GM12873 (cell line): Measurements from ENCODE around the gene MECR.

Experiments used
- CTCF ChIP-seq: IDR thresholded peaks from 2 replicates; pipeline ENCODE4 v1.5.1; 2012; ENCODE audit warnings: low read depth, mild to moderate bottlenecking, moderate library complexity, low read length, control low read depth; ENCODE audit not compliant: insufficient read depth; ENCODE audit errors: missing control alignments

MECR gene

GRCh38 chr1:29253180-29253579 lies 22.4 kb upstream of the MECR start:
- TF ChIP-seq CTCF: no peak

DNA sequence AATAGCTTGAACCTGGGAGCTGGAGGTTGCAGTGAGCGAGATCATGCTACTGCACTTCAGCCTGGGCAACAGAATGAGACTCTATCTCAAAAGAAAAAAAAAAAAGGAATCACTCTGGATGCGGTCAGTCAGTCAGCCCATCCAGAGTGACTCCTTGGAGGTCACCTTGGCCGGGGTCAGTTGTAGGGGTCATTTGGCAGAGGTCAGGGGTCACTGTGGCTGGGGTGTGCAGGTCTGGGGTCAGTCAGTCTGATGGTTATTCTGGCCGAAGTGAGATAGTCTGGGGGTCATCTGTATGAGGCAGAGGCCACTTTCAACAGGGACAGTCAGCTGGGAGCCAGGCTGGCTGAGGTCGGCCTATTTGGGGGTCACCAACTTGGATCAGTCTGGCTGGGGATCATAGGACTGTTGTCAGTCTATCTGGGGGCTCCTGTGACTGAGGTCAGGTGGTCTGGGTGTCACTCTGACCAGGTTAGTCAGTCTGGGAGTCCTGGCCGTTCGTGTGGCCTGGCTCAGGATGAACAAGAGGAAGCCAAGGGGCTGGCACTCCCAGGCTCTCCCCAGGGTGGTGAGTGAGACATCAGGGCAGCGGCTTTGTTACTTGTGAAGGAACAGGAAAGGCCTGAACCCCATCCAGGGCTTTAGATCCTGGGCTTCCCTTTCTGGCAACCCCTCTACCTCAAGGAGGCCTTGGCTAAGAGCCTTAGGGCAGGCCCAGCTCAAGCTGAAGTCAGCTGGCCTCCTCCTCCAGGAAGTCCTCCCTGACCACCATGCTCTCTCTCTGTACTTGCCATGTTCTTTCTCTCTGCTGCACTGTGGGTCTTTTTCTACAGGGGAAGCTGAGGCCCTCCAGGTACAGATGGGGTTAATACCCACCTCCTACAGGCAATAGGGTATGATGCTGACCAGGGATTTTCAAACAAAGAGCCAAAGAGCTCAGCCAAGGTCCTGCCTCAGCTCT lies 20.7 kb upstream of the MECR start:
- no peak for TF ChIP-seq CTCF

DNA sequence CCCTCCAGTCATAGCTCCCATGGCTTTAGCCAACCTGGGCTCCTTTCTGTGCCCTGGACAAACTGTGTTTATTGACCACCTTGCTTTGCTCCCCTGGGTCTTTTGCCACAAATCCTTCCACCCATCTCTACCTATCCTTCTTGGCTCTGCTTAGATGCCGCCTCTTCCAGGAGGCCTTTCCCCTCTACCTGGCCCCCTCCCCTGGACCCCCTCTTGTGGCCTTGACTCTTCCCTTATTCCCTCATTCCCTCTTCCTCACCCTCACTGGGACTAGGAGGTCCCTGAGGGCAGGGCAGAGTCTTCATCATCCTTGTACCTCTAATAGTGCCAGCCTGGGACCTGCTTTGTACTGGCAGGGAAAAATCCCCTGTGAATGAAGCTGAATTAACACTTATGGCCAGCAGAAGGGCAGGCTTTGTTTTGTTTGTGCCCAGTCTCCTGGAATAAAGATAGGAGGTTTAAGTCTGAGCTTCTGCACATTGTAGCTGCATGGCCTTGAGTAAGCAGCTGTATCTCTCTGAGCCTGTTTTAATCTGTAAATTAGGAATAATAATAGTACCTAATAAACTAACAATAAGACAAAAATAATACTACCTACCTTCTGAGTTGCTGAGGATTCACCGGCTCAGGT lies 19.3 kb upstream of the MECR start:
- TF ChIP-seq CTCF: no peak

DNA sequence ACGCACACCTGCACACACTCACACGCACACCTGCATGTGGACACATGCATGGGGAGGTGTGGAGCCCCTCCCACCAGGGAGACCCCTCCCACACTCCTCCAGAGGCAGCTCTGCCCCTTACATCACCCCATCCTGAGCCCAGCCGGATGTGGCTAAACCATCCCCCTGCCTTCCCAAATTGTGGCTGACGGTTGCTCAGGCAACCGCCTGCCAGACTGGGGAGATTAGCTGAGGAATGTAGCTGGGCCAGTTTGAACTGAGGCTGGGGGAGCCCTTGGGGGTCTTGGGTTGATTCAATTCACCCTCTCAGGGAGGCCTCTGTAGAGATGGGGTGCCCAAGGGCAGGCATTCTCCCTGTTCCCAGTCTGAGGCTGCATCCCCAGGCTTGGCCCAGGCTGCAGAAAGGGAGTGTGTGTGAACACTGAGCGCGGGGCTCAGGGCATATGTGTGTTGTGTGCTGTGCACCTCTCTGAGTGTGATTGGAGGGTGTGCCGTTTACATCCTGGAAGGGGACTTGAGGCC lies 18.5 kb upstream of the MECR start:
- no peak for TF ChIP-seq CTCF

GRCh38 chr1:29248409-29248808 lies 17.7 kb upstream of the MECR start:
- no peak for TF ChIP-seq CTCF

- no peak for TF ChIP-seq CTCF
These were observed 17.0 kb upstream of the MECR start for GRCh38 chr1:29247571-29248273.

DNA sequence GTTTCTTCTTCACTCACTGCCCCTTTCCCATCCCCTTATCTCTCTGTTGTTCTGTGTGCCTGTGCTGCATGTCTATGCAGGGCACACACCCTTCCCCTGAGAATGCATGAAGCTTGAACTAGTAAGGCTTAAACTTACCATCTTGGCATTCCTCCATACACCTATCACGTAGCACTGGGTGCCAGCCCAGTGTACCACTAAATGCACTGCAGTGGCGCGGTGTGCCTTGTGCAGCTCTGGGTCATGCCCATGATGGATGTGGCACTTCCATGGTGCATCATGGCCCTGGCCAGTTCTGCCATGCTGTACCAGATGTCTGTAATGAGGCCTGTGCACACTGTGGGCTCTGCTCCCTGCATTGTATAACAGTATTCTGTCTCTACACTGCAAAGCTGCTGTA lies 16.3 kb upstream of the MECR start:
- TF ChIP-seq CTCF: no peak
